C4-2B (cell line): ENCODE data around the gene BCAR3.

Source experiments
- ZFX ChIP-seq: fragments of 450-650 bp; IDR thresholded peaks from 2 replicates; pipeline ENCODE4 v1.6.1; 2017
- TF ChIP-seq, protein P1 (sequence below): fragments of 450-650 bp; conservative IDR thresholded peaks from 2 replicates; pipeline ENCODE4 v1.5.1; 2017; ENCODE audit warnings: mild to moderate bottlenecking

DNA sequence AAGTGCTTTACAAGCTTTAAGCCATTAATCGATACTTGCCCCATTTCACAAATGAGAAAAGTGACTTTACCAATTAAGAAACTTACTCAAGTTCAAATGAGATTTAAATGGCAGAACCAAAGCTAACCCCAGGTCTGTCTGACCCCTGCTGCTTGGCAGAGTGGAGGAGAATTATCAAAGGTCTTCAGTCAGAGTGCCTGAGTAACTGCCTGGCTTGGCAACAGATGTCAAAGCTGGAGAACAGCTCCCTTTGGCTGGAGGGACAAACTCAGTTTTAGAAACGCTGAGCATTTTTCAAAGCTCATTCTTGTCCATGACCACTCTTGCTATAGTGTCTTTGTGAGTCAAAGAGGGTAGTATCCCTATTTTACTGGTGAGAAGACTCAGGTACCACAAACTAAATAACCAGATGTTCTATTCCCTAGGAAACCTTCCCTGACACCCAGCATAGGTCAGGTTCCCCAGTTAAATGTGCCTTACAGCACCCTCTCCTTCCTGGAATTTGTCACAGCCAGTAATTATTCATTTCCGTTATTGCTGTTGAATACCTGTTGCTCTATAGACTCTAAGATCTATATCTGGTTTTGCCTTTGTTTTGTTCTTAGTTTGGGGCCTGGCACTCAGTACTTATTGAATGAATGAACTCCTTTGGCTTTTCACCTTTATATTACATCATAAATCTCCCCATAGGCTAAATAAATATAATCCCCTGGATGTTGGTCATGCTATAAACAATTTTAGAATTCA is 5.0 kb upstream of the BCAR3 start:
- TF ChIP-seq, protein P1, sequence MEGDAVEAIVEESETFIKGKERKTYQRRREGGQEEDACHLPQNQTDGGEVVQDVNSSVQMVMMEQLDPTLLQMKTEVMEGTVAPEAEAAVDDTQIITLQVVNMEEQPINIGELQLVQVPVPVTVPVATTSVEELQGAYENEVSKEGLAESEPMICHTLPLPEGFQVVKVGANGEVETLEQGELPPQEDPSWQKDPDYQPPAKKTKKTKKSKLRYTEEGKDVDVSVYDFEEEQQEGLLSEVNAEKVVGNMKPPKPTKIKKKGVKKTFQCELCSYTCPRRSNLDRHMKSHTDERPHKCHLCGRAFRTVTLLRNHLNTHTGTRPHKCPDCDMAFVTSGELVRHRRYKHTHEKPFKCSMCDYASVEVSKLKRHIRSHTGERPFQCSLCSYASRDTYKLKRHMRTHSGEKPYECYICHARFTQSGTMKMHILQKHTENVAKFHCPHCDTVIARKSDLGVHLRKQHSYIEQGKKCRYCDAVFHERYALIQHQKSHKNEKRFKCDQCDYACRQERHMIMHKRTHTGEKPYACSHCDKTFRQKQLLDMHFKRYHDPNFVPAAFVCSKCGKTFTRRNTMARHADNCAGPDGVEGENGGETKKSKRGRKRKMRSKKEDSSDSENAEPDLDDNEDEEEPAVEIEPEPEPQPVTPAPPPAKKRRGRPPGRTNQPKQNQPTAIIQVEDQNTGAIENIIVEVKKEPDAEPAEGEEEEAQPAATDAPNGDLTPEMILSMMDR: no peak
- no peak for TF ChIP-seq ZFX
